Measurements from ENCODE around the gene SLC2A8.

DNA sequence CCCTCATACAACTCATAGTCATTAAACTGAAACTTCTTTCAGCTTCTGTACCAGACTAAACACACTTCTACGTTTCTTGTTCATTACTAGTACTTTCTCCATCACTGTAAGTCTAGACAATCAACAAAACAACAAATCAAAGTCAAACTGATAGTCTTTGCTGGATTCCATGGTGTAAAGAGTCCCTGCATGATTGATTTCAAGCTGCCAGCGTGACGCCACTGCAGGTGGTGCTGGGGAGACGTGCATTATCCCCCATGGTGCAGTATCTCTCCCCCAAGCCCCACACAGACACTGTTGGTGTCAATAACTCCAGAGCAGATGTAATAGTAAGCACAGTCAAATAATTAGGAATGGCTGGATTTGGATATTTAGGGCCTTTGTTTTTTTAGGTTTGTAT, 10.7 kb upstream of the SLC2A8 start:
- TF ChIP-seq, protein P1, sequence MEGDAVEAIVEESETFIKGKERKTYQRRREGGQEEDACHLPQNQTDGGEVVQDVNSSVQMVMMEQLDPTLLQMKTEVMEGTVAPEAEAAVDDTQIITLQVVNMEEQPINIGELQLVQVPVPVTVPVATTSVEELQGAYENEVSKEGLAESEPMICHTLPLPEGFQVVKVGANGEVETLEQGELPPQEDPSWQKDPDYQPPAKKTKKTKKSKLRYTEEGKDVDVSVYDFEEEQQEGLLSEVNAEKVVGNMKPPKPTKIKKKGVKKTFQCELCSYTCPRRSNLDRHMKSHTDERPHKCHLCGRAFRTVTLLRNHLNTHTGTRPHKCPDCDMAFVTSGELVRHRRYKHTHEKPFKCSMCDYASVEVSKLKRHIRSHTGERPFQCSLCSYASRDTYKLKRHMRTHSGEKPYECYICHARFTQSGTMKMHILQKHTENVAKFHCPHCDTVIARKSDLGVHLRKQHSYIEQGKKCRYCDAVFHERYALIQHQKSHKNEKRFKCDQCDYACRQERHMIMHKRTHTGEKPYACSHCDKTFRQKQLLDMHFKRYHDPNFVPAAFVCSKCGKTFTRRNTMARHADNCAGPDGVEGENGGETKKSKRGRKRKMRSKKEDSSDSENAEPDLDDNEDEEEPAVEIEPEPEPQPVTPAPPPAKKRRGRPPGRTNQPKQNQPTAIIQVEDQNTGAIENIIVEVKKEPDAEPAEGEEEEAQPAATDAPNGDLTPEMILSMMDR (IDR thresholded peaks at IDR 0.05), result no peak
- TF ChIP-seq EP300 (IDR thresholded peaks at IDR 0.05; ENCODE audit: low read depth) (no peak), POLR2AphosphoS5 (IDR thresholded peaks at IDR 0.05) (no peak), POLR2A (IDR thresholded peaks at IDR 0.05) (no peak)
